KG1 (cell line): Measurements from ENCODE around the gene ADGRE1.

ENCODE experiments used
- DNase-seq: peaks from one replicate; lab custom pipeline; 2025; lab: John Stamatoyannopoulos, UW

Gene ADGRE1

GRCh38 chr19:6955082-6955481 lies 67.7 kb downstream of the ADGRE1 start:
- no peak for DNase-seq

GRCh38 chr19:6956573-6956972 lies 69.2 kb downstream of the ADGRE1 start:
- no peak for DNase-seq

GRCh38 chr19:6958791-6959190 lies 71.4 kb downstream of the ADGRE1 start:
- DNase-seq, result no peak

DNA sequence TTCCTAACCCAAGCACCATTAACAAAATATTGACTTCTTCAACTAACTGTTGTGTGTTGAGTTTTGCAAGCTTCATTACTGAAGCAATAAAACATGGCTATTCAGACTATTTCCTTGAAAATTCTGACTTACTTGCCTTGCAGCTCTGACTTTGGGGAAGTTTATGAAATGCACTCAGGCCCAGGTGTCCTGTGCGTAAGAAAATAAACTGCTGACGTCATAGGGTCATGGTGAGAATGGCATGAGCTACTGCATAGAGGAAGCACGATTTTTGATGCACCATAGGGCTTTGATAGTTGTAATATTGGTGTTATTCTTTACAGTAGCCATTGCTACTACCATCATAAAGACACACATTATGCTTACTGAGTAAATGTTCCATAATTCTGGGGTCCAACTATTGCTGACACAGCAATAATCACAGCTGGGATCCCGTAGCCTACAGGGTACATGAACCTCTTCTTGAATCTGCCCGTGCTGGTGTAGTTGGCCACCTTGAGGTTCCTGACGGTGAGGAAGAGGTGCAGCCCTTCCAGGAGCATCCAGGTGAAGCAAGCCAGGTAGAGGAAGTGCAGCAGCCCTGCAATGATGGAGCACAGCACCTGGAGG lies 76.0 kb downstream of the ADGRE1 start:
- no peak for DNase-seq

- DNase-seq, result no peak
Observed at GRCh38 chr19:6963937-6964336, 76.6 kb downstream of the ADGRE1 start.

GRCh38 chr19:6967967-6968366 lies 80.6 kb downstream of the ADGRE1 start:
- no peak for DNase-seq

DNA sequence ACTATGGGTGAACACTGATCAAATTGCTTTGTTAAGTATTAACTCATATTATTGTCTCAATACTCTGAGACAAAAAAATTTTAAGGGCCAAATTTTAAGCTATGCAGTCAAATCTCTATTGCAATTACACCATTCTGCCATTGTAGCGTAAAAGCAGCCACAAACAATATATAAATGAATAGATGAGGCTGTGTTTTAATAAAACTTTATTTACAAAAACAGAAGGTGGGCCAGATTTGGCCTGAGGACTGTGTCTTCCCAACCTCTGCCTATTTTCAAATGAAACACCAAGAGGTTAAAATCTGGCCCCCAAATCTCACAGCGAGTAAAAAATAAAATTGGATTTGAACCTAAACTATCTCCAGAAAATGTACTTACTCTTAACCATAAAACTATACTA lies 82.1 kb downstream of the ADGRE1 start:
- DNase-seq, result no peak

DNA sequence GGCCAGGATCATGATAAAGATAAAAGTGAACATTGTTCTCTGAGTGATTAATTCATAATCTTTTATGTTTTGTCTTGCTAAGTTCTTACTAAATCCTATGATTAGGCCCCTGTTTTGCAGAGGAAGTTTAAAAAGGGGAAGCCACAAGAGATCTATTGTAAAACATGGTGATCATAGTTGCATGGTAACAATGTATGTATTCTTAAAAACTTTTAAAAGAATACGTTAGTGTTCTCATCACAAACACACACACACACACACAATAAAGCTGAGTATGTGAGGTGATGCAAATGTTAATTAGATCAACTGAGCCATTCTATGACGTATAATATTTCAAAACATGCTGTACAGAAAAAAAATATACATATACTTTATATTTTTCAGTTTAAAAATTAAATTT lies 82.6 kb downstream of the ADGRE1 start:
- DNase-seq, result no peak

- DNase-seq, result peak; percentile 47
Observed at GRCh38 chr19:6970443-6970842, 83.1 kb downstream of the ADGRE1 start.

DNA sequence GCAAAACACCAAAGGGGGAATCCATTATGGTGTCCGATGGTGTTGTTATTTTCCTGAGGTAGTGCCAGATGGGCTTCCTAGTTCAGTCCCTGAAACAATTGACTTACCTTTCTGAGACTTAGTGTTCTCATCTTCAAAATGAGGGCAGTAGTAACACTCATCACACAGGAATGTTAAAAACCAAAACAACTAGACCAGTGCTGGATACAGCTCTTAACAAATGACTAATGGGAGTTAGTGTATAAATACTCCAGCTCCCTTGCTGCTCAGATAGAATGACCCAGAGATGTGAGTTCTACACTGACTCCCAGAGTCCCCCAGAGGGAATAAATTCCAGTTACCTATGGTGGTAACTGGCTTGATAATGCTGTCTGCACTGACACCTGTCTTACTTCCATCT lies 84.0 kb downstream of the ADGRE1 start:
- DNase-seq, result no peak

- no peak for DNase-seq
Observed at GRCh38 chr19:6976197-6976596, 88.8 kb downstream of the ADGRE1 start.

DNA sequence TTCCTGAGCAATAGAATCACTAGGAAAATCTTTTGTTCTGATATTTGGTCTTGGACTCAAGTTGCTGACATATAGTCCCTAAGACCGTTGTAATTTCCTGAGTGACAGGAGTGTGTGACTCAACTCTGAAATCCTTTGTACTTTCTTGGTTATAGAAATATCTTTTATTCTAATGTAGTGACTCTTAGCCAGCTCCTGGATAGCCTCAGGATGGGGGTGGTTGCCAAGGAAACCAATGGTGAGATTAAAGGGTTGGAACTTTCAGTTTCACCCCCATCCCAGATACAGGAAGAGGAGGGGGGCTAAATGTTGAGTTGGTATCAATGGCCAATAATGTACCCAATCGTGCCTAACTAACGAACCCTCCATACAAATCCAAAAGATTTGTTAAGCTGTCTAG lies 92.0 kb downstream of the ADGRE1 start:
- no peak for DNase-seq

DNA sequence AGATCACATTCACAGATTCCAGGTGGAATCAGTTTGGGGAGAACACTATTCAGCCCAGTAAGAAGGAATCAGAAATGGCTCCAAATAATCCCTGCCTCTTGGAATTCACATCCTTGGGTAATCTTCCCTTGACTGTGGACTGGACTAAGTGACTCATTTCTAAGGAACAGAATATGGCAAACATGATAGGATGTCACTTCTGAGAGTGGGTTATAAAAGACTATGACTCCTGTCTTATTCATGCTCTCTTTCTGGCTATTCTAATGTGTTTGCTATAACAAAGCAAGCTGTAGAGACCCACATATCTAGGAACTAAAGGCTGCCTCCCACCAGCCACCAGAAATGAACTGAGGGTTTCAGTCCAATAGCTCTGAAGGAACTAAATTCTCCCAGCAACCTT lies 96.1 kb downstream of the ADGRE1 start:
- no peak for DNase-seq

DNA sequence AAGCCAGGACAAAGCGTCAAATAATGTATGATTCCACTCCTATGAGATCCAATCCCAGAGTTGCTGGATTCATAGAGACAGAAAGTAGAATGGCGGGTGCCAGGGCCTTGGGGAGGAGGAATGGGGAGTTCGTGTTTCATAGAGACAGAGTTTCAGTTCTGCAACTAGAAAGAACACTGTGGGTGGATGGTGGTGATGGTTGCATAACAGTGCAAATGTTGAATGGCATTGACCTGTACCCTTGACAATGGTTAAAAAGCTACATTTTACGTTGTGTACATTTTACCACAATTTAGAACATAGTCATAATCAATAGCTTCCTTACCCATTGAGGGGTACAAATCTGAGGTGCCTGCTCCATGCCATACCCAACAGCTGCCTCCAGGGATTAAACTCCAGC lies 100.5 kb downstream of the ADGRE1 start:
- no peak for DNase-seq

DNA sequence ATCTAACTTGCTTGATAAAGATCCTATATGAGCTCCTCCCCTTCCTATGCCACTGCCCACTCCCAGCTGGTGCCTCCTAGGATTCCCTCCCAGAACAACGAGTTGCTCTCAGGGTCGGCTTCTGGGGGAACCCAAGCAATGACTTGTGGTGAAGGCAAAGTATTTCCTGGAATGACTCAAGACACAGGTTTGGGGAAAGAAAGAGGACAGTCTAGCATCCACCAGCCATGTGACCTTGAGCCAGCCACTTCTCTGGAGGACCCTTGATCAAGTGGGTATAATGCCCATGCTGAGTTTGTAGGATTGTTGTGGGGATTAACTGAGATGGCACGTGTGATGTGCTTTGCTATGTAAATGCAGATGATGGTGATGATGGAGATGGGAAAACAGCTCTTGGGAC lies 100.9 kb downstream of the ADGRE1 start:
- DNase-seq, result no peak
